Raji (cell line): ENCODE results near the gene TOX4.
A peak's percentile ranks its signal among the peaks of the same experiment; 100 is the strongest.

Experiments used
- POLR2A ChIP-seq: IDR thresholded peaks from 2 replicates; pipeline ENCODE4 v1.6.1; 2011; ENCODE audit warnings: low read depth, low read length, control low read depth; ENCODE audit not compliant: insufficient read depth

TOX4 gene

DNA sequence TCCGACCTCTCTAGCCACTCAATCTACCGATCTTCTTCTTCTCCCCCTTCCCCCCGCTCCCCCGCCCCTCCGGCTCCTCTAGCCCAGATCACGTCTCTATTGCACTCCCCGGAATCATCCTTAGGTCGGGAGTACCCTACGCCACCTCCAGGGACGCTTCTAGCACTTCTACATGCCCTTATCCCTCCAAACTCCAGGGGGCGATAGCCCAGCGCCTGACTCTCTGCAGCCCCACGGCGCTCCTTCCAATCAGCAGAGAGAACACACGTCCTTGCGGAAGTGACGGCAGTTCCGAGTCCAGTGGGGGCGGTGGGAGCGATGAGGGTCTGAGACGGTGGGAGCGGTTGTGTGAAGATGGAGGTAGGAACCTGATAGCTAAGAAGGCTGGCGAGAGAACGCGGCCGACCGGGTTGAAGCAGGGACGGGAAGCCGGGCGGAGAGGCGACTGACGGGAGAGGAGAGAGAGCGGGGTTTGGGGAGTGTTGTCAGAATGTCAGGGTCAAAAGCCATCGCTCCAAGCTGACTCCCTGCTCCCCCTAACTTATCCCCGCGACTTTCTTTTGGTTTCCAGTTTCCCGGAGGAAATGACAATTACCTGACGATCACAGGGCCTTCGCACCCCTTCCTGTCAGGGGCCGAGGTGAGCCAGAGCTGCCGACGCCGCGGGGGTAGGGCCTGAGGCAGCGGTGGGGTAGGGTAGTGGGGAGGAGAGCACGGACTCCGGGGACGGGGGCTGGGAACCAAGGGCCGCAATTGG is at the start of gene TOX4, which contains the start of gene RAB2B:
Gene TOX4 (plus strand): TSS at position 271 of the 757 bp plus-strand sequence. CDS start 84 bp downstream, at position 355.
Gene RAB2B (minus strand): TSS at position 35 of the 757 bp plus-strand sequence. CDS start 87 bp downstream, outside the sequence.
- peak; percentile 92 for TF ChIP-seq POLR2A

DNA sequence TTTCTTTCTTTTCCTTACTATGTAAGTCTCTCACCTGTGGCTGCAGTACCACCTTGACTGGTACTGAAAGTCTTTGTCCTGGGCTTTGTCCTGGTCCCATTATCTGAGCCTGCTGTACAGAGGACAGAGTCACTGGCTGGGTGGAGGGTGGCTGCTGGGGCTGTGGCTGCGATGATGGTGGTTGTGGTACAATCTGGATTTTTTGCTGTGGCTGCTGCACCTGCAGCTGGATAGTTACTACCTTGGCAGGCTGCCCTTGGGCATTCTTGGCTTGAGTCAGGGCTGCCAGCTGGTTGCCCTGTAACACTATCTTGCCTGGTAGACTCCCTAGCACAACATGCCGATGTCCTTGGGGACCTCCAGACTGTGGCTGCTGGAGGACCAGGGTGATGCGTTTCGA is 48.1 kb upstream of the TOX4 start:
- TF ChIP-seq POLR2A: no peak

DNA sequence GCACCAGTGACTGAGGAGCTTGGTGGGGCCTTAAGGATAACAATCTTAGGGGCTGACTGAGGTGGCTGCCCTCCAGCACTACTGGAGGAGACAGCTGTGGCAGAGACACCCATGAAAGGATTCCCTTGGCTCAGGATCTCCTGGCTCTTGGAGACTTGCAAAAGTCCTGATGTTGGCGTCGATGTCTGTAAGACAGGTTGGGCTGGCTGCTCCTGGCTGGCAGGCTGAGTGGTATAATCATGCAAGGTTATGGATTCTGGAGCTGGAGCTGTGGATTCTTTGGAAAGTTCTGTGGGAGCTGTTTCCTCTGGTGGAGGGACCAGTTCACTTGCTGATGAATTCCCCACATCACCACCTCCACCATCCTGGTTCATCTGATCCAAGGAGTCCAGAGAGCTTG is 45.9 kb upstream of the TOX4 start:
- no peak for TF ChIP-seq POLR2A

DNA sequence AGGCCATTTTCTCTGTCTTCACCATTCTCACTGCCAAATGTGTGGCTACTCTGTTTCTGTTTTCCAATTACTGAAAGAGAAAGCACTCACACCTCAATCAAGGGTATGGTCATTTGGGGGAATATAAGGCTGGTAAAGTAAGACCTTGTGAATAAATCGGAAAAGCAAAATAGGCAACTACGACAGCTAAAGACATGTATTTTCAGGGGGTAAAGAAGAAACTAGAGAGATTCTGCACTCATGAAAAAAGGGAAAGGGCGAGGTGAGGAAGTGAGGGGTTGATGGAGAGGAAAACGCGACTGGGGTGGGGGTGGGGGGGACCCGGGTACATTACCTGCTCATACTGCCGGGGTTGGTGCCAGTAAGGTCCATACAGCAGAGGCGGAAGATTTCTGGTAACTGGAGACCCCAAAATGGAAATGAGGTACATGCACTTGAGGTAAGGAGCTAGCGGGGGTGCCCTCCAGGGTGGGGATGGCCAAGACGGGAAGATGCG is 40.4 kb upstream of the TOX4 start:
- no peak for TF ChIP-seq POLR2A

DNA sequence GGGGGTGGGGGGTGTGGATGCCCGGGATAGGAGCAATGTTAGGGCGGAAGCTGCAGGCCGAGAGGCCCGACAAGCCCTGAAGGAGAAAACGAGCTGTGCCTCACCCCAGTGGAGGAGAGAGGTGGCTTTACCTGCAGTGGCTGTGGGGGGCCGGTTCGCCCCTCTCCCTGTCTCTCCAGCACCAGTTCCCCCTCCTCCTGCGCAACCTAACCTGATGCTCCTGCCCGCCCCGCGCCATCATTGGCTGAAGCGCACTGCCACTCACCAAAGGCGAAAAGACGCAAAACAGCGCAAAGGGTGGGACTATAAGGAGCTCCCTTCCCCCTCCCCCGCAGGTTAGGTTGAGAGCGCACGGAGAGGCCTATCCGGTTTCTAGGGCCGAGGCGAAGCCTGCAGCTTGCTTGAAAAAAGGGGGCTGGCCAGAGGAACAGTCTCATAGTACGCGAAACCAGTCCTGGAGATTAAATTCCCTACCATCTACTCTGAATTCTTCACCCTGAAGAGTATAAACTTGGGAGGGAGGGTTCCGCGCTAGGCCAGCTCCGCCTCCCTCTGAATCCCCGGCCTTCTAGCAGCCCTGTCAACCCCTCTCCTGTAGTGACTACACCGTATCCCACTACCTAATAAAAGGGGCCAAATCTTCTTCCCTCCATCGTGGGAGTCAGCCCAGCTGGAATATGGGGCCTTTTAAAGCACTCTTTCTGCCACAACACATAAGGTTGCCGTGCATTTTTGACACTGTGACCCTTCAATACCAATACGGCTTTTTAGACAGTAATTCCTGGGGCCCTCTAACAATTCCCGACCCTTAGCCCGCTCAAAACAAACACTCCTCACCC is 39.7 kb upstream of the TOX4 start:
- peak; percentile 82 for TF ChIP-seq POLR2A

DNA sequence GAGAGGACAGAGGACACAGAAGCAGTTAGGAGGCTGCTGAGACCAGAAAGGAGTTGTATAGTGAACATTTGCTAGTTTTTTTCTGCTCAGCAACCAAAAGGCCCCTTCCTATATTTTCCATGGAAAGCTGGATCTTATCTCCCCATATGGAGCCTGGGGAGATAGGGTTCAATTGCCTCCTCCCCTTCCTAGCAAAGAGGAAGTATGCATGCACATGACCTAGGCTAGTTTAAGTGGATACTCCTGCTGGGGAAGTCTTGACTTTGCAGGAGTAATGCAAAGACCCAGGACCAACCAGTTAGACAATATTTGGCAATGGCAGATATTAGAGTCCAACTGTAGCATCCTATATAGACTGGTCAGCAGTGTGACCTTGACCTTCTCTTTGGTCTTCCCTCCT is 36.1 kb upstream of the TOX4 start:
- TF ChIP-seq POLR2A: no peak

DNA sequence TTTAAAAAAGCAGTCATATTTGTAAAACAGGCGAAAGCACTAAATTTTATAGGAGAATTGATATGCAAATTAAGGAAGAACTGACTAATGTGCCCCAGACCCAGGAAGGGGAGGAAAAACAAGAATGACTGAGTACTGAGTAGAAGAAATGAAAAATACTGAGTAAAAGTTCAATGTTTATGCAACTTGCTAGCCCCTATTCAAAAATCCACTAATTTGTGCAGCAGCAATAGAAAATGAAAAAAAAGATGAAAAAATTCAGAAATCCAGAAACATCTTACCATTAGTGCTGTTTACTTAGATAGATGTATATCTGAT is 27.1 kb upstream of the TOX4 start:
- no peak for TF ChIP-seq POLR2A

DNA sequence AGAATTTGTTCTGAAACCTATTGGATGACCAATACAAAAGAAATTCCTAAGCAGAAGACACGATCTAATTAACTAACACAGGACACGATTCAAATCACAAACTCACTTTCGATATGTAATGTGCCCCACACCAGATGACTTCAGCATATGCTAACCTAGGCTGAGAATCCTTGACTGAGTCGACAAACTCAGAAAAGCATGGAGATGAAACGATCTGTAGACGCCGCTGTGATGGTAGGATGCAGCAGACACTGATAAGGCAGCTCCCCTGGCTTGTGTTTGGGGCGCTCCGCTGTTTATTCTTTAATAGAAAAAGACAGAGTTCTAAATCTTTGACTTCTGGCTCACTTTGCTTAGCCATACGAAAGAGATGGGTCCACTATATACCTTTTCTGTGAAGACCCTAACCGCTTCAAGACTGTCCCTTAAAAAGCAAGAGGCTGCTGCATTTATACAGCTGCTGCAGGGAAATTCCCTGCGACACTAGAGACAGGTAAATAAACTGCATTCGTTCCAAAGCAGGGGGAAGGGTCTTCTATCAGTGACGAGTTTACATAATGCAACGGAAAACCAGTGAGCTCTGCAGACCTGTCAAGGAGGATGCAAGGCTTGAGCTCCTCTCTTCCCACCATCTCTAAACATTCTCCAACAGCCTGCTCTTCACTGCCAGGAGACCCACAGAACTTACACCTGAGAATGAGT is 22.0 kb upstream of the TOX4 start:
- no peak for TF ChIP-seq POLR2A

DNA sequence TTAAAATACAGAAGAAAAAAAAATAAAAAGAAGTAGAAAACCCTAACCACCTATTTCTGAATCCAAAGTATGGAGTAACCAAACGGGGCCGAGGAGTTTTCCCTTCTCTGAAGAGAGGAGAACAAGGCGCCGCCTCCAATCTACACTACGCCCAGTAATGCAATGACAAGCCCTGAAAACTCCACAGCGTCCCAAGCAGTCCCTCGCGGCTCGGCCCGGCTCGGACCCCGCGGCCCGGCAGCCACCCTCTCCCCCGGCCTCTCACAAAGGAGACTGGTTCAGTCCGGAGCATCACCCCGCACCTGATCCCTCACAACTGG is 21.4 kb upstream of the TOX4 start:
- TF ChIP-seq POLR2A: no peak

DNA sequence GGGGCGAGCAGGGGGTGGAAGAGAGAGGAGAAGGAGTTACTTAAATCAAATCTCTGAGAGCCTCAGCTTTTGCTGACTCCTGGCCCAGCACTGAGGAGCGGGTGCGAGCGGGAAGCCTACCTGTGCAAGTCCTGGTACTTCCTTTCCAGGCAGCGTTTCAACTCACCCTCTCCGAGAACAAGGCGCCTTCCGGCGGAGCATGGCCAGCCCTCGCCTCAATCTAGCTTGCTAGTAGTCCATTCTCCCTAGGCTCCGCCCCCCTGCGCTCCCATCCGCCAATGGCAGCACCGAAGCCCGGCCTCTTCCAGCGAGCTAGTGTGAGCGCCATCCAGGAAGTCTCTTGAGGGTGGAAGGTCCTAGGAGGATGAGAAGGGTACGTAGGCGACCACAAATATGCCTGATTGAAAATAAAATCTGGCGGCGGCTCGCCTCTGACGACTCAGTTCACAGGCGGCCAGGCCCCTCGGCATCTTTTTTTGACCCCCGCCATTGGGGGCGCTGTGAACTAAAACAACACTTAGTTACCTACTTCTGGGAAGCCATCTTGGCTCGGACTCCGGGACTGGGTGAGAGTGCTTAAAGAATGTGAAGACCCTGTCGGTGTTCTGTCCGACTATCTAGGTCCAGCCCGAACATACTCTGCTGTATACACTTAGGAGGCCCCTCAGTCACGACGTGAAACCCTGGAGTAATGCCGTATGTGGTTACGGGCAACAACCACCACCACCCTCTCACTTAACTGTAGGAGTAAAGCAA is 20.9 kb upstream of the TOX4 start, which contains the start of gene CHD8:
Gene CHD8 (minus strand): TSS at position 212 of the 756 bp plus-strand sequence. CDS start 24,480 bp downstream, outside the sequence.
- TF ChIP-seq POLR2A: peak; percentile 95

DNA sequence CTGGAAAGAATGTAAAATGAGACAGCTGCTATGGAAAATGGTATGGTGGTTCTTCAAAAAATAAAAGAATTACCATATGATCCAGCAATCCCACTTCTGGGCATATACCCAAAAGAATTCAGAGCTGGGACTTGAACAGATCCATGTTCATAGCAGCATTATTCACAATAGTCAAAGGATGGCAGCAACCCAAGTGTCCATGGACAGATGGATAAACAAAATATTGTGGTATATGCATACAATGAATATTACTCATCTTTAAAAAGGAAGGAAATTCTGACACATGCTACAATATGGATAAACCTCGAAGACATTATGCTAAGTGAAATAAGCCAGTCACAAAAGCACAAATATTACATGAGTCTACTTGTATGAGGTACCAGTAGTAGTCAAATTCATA is 9.4 kb upstream of the TOX4 start:
- no peak for TF ChIP-seq POLR2A

DNA sequence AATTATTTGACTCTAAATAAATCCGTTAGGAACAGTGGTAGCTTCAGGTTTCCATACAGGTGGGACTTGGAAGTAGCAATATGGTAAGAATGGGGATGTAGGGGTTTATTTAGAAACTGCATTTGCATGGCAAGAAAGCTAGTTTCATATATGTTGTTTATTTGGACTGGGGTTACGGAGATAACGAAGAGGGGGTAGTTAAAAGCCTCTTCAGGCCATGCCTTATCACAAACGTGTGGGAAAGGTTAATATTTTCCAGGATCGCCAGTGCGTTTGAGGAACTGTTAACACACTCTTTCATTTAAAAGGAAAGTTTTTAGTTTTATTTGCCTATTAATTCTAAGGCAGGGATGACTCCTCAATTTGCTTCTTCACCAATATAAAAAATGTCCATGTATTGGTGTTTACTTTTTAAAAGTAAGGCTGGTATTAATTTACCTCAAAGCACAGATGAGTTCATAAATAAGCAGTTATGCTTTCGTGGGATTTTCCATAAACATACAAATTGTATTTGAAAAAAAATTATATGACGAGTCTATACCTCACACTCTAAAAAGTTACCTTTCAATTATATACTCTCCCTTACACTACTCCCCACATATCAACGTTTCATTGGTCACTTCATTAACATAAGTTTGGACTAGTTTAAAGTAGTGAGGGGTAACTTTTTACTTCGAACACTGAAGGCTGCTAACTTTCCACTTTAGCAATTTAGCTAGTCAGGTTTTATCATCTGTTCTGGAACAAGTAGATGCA is 1.1 kb upstream of the TOX4 start:
- TF ChIP-seq POLR2A: no peak

DNA sequence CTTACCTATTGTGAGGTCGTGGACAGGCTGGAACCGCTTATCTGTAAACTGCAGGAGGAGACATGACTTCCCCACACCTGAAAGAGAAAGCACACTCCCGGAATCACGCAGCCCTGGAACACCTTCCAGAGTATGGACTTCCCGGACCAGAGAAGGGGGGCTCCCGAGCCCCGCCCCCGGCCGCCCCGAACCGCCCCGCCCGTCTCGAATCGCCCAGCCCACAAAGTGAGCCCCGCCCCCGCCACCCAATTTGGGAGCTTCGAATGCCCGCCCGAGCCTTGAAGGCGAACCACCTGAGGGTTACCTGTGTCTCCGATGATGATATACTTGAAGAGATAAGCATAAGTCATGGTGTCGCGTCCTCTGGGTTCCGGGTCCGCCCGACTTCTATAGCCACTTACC is 471 bp upstream of the TOX4 start:
- peak; percentile 58 for TF ChIP-seq POLR2A

DNA sequence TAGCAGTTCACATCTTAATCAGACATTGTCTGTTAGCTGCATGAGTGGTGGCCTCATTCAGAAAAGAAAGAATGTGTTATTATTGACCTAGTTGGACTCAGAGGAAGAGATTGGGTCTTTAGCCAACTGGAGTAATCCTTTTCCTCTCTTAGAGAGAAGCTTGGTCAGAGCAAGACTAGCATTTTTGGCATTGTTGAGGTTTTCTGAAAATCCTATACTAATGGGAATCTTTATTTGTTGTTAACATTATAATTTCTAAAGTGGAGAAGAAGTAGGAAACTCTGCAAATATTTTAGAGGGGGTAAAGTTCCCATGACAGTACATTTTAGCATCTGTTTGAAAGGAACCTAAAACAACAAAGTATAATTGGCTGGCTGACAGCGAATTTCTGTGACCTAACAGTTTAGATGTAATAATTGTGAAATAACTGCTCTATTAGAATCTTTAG is 9.7 kb downstream of the TOX4 start:
- TF ChIP-seq POLR2A: no peak

DNA sequence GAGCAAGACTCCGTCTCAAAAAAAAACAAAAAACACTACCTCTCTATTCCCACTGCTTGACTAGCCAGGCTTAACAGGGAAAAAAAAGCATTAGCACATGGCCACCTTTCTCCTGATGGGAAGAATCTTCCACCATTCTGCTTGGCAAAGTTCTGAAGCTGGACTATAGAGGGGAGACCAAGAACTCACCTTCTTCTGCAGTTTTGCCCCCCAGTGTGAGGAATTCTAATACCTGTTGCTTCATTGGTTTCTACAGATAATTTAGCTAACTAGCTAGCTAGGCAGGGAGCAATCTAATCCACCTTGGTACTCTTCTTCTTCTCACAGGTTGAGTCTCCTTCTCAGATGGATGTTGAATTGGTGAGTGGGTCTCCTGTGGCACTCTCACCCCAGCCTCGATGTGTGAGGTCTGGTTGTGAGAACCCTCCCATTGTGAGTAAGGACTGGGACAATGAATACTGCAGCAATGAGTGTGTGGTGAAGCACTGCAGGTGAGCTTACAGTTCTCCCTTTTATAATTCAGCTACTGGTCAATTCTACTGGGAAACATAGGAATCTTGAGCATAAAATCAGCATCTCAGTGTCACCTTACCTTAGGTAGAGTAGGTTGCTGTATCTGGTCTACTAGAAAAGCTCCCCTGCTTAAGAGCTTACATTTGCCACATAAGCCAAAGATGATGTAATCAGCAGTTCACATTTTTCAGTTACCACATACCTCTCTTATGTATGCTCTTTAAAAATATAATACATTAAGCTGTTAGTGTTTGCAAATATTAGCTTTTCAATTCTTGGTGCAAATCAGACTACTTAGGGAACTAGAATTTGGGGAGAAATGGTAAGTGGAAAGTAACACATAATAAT is 18.1 kb downstream of the TOX4 start:
- TF ChIP-seq POLR2A: no peak
